NB4 (cell line): ENCODE data around the gene ACOT6.

ENCODE experiments used
- CTCF ChIP-seq: IDR thresholded peaks from one replicate; pipeline ENCODE4 v1.5.1; 2012; ENCODE audit warnings: low read depth, low read length
- MAX ChIP-seq: IDR thresholded peaks from 2 replicates; pipeline ENCODE4 v1.6.1; 2011; ENCODE audit warnings: low read depth, low read length
- POLR2A ChIP-seq: IDR thresholded peaks from 2 replicates; pipeline ENCODE4 v1.6.1; 2011; ENCODE audit warnings: mild to moderate bottlenecking; ENCODE audit not compliant: insufficient read length; ENCODE audit errors: extremely low read depth

- TF ChIP-seq CTCF (no peak), POLR2A (no peak), MAX (no peak)
Observed at GRCh38 chr14:73599499-73599898, 12.8 kb upstream of the ACOT6 start.
